ENCODE data around the gene CRY1. TPM values are rescaled to one million over a fixed set of nuclear protein-coding genes. Genes with fewer than 3 reads are reported as not detected.

The CRY1 gene
- polyA plus RNA-seq, 1 donor (not counting 4 experiments of a cell fraction or from before 2014, with no cell fraction given) = 10.0 TPM

GRCh38 chr12:106978035-106978800, 115.1 kb downstream of the CRY1 start:
- no peak overlapping the region for H2AFZ ChIP-seq (ENCODE audit: control insufficient read depth, low read length)
- H3K9ac ChIP-seq (ENCODE audit: control insufficient read depth, extremely low read depth, insufficient read depth, low read length) = no peak overlapping the region
- FAIRE-seq (peak; percentile 9), DNase-seq (ENCODE audit: low read depth, low spot score) (no peak)
- H3K9me1 ChIP-seq (ENCODE audit: control insufficient read depth, extremely low read depth, insufficient read depth, low read length) = no peaks in the 10 kb centered on the region
- no peaks in the 10 kb centered on the region for H3K27me3 ChIP-seq (ENCODE audit: control insufficient read depth, extremely low read depth, insufficient read depth, low read length)
- TF ChIP-seq CTCF (optimal IDR thresholded peaks at IDR 0.05 in 1 of 3, IDR thresholded peaks at IDR 0.05 in 1 of 3, conservative IDR thresholded peaks at IDR 0.05 in 1 of 3; ENCODE audit: extremely low read depth in 1 of 3, insufficient read depth in 2 of 3, low read length in 3 of 3) (no peak), EZH2 (IDR thresholded peaks at IDR 0.05; ENCODE audit: low read length) (no peak)
- H4K20me1 ChIP-seq (ENCODE audit: control insufficient read depth, extremely low read depth, insufficient read depth, low read length) = no peaks in the 10 kb centered on the region
- dilution Hi-C loops (cut with MboI; ENCODE audit: extremely low pct_ligation_motif_present, low sequenced_read_pairs) = no loop called here
- no peak overlapping the region for H3K4me3 ChIP-seq (ENCODE audit: control insufficient read depth in 2 of 3, extremely low read depth in 1 of 3, insufficient read depth in 2 of 3, low read depth in 1 of 3, low read length in 3 of 3)
- H3K79me2 ChIP-seq (ENCODE audit: control insufficient read depth, insufficient read depth, low read length) = no peaks in the 10 kb centered on the region
- no peaks in the 10 kb centered on the region for H3K36me3 ChIP-seq (ENCODE audit: control insufficient read depth in 2 of 2, extremely low read depth in 1 of 2, insufficient read depth in 2 of 2, low read length in 2 of 2)
- no peaks in the 10 kb centered on the region for H3K9me3 ChIP-seq (ENCODE audit: control insufficient read depth, low read depth, low read length)
- H3K4me2 ChIP-seq (ENCODE audit: control insufficient read depth, extremely low read depth, insufficient read depth, low read depth, low read length) = peak overlapping the region; percentile 23
- H3K4me1 ChIP-seq (ENCODE audit: control insufficient read depth, extremely low read depth, insufficient read depth, low read length) = no peaks in the 10 kb centered on the region
- H3K27ac ChIP-seq (ENCODE audit: control insufficient read depth, insufficient read depth, low read length) = no peak overlapping the region

GRCh38 chr12:106976668-106977067, 116.7 kb downstream of the CRY1 start:
- H3K4me2 ChIP-seq (ENCODE audit: control insufficient read depth, extremely low read depth, insufficient read depth, low read depth, low read length) = no peak overlapping the region

More at GRCh38 chr12:106976668-106977067, 116.7 kb downstream of the CRY1 start:
- H4K20me1 ChIP-seq (ENCODE audit: control insufficient read depth, extremely low read depth, insufficient read depth, low read length) = no peaks in the 10 kb centered on the region
- DNase-seq (ENCODE audit: low read depth, low spot score) (no peak), FAIRE-seq (no peak)
- dilution Hi-C loops (cut with MboI; ENCODE audit: extremely low pct_ligation_motif_present, low sequenced_read_pairs) = no loop called here
- no peaks in the 10 kb centered on the region for H3K9me3 ChIP-seq (ENCODE audit: control insufficient read depth, low read depth, low read length)
- H3K36me3 ChIP-seq (ENCODE audit: control insufficient read depth in 2 of 2, extremely low read depth in 1 of 2, insufficient read depth in 2 of 2, low read length in 2 of 2) = peaks cover 2 to 4% of the 10 kb centered on the region in 2 experiments
- no peaks in the 10 kb centered on the region for H3K79me2 ChIP-seq (ENCODE audit: control insufficient read depth, insufficient read depth, low read length)
- no peaks in the 10 kb centered on the region for H3K27me3 ChIP-seq (ENCODE audit: control insufficient read depth, extremely low read depth, insufficient read depth, low read length)
- H3K27ac ChIP-seq (ENCODE audit: control insufficient read depth, insufficient read depth, low read length) = no peak overlapping the region
- H2AFZ ChIP-seq (ENCODE audit: control insufficient read depth, low read length) = no peak overlapping the region
- H3K4me1 ChIP-seq (ENCODE audit: control insufficient read depth, extremely low read depth, insufficient read depth, low read length) = no peaks in the 10 kb centered on the region
- H3K9ac ChIP-seq (ENCODE audit: control insufficient read depth, extremely low read depth, insufficient read depth, low read length) = no peak overlapping the region
- no peaks in the 10 kb centered on the region for H3K9me1 ChIP-seq (ENCODE audit: control insufficient read depth, extremely low read depth, insufficient read depth, low read length)
- TF ChIP-seq EZH2 (IDR thresholded peaks at IDR 0.05; ENCODE audit: low read length) = no peak
- no peak for TF ChIP-seq CTCF (optimal IDR thresholded peaks at IDR 0.05 in 1 of 3, IDR thresholded peaks at IDR 0.05 in 1 of 3, conservative IDR thresholded peaks at IDR 0.05 in 1 of 3; ENCODE audit: extremely low read depth in 1 of 3, insufficient read depth in 2 of 3, low read length in 3 of 3)
- no peak overlapping the region for H3K4me3 ChIP-seq (ENCODE audit: control insufficient read depth in 2 of 3, extremely low read depth in 1 of 3, insufficient read depth in 2 of 3, low read depth in 1 of 3, low read length in 3 of 3)
